Neuronal stem cell (in vitro differentiated cells): ENCODE measurements around the gene CNOT6.
"Not testable (repeated sequence)": the region's sequence is repeated elsewhere in the genome, so short reads cannot be mapped to it uniquely, and the experiment has no call there.

Experiments
- DNase-seq: peaks from one replicate; pipeline ENCODE4 v3.0.0-alpha.2; 2013; ENCODE audit warnings: low spot score
- H2AFZ ChIP-seq: one replicate; pipeline ENCODE4 v1.6.1; 2013; ENCODE audit warnings: mild to moderate bottlenecking, low read length, inconsistent platforms
- H2AK5ac ChIP-seq: 2 replicates; pipeline ENCODE4 v1.6.1; 2013; ENCODE audit warnings: low read depth, mild to moderate bottlenecking, inconsistent platforms, low read length, moderate library complexity, mixed read lengths
- H2BK120ac ChIP-seq: 2 replicates; pipeline ENCODE4 v1.6.1; 2013; ENCODE audit warnings: low read depth, mild to moderate bottlenecking, inconsistent platforms, low read length, moderate library complexity, mixed read lengths
- H2BK12ac ChIP-seq: one replicate; pipeline ENCODE4 v1.6.1; 2013; ENCODE audit warnings: low read length, inconsistent platforms
- H2BK15ac ChIP-seq: 2 replicates; pipeline ENCODE4 v1.6.1; 2013; ENCODE audit warnings: mild to moderate bottlenecking, low read length, inconsistent platforms, mixed read lengths
- H2BK5ac ChIP-seq: one replicate; pipeline ENCODE4 v1.6.1; 2013; ENCODE audit warnings: inconsistent platforms, mild to moderate bottlenecking, low read length, moderate library complexity
- H3K14ac ChIP-seq: one replicate; pipeline ENCODE4 v1.6.1; 2013; ENCODE audit warnings: low read length, inconsistent platforms
- H3K18ac ChIP-seq: 2 replicates; pipeline ENCODE4 v1.6.1; 2013; ENCODE audit warnings: low read length, inconsistent platforms
- H3K23ac ChIP-seq: 2 replicates; pipeline ENCODE4 v1.6.1; 2013; ENCODE audit warnings: low read depth, mild to moderate bottlenecking, mixed read lengths, low read length, inconsistent platforms; ENCODE audit not compliant: poor library complexity
- H3K27ac ChIP-seq: replicated peaks from 3 replicates; pipeline ENCODE4 v1.5.1; 2013; ENCODE audit warnings: low read length, inconsistent platforms
- H3K27me3 ChIP-seq, 3 experiments: 2 replicates each; pipeline ENCODE4 v1.6.1; 2013; ENCODE audit warnings: low read length in 3 of 3, mild to moderate bottlenecking in 2 of 3, inconsistent platforms in 1 of 3, low read depth in 1 of 3, mixed read lengths in 1 of 3, moderate library complexity in 1 of 3; ENCODE audit not compliant: control insufficient read depth in 3 of 3, insufficient read depth in 3 of 3
- H3K36me3 ChIP-seq, 2 donors: replicated peaks in 1 of 2; 2 replicates each; pipeline ENCODE4 v1.6.1; 2013; ENCODE audit warnings: low read length in 2 of 2; ENCODE audit not compliant: control insufficient read depth in 2 of 2, insufficient read depth in 2 of 2
- H3K4ac ChIP-seq: 2 replicates; pipeline ENCODE4 v1.6.1; 2013; ENCODE audit warnings: inconsistent platforms, mild to moderate bottlenecking, low read length, moderate library complexity
- H3K4me1 ChIP-seq, 2 donors: 1 replicate in 1 of 2; 2 replicates in 1 of 2; pipeline ENCODE4 v1.6.1; 2013; ENCODE audit warnings: low read length in 2 of 2, low read depth in 1 of 2; ENCODE audit not compliant: control insufficient read depth in 2 of 2, insufficient read depth in 1 of 2
- H3K4me2 ChIP-seq: one replicate; pipeline ENCODE4 v1.6.1; 2013; ENCODE audit warnings: mild to moderate bottlenecking, low read length, inconsistent platforms; ENCODE audit not compliant: insufficient read depth, poor library complexity, severe bottlenecking
- H3K4me3 ChIP-seq, 2 donors: 2 replicates each; pipeline ENCODE4 v1.5.1; 2013; ENCODE audit warnings: low read length in 2 of 2, mild to moderate bottlenecking in 2 of 2, inconsistent platforms in 1 of 2, moderate library complexity in 1 of 2
- H3K79me1 ChIP-seq: one replicate; pipeline ENCODE4 v1.6.1; 2013; ENCODE audit warnings: low read depth, mild to moderate bottlenecking, inconsistent platforms, low read length, moderate library complexity
- H3K9ac ChIP-seq: one replicate; pipeline ENCODE4 v1.6.1; 2013; ENCODE audit warnings: mild to moderate bottlenecking, low read depth, low read length, inconsistent platforms; ENCODE audit not compliant: poor library complexity
- H3K9me3 ChIP-seq, 2 donors: replicated peaks in 1 of 2; 2 replicates each; pipeline versions ENCODE3 to v1.6.1; 2013; ENCODE audit warnings: low read length in 2 of 2, mild to moderate bottlenecking in 2 of 2, inconsistent platforms in 1 of 2, low read depth in 1 of 2, mixed read lengths in 1 of 2, moderate library complexity in 1 of 2; ENCODE audit not compliant: control insufficient read depth in 2 of 2, insufficient read depth in 1 of 2
- H4K8ac ChIP-seq: one replicate; pipeline ENCODE4 v1.6.1; 2013; ENCODE audit warnings: low read depth, mild to moderate bottlenecking, inconsistent platforms, low read length, moderate library complexity
- H4K91ac ChIP-seq: one replicate; pipeline ENCODE4 v1.6.1; 2013; ENCODE audit warnings: low read length, low read depth, mild to moderate bottlenecking, inconsistent platforms; ENCODE audit not compliant: poor library complexity
- WGBS, 2 donors: extraction: QIAGEN DNeasy Blood & Tissue Kit; methylation state at CpG; one replicate each; pipeline ENCODE4 v1.1.7; 2013; ENCODE audit warnings: missing lambda C conversion rate in 2 of 2, mixed read lengths in 1 of 2; ENCODE audit not compliant: insufficient read length in 2 of 2, insufficient replicate concordance in 1 of 2; ENCODE audit errors: extremely low coverage in 2 of 2; 5-methylcytosine and 5-hydroxymethylcytosine counted together

CNOT6 gene

DNA sequence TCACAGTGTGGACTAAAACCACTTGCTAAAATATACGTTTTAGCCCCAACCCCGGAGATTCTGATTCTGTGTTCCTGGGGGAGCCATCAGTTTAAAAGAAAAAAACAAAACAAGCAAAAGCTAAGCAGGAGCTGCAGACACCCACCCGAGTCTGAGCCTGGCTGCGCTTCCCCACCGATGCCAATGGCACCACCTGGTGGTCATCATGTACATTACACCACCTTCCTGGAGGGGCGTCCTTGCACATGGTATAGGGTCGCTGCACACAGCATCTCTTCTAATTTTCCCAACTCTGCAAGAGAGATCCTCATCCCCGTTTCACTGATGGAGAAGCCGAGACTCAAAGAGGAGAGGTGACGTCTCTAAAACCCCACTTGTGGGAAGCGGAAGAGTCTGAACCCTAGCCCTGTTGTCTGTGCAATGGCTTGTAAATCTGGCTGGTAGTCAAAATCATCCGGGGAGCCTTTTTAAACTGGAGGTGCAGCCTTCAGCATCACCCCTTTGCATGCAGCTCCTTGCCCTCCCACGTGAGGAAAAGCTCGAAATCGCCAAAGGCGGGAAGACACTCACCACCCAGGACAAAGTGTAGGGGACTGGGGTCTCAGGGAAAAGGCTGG is 23.1 kb upstream of the CNOT6 start:
- H4K8ac ChIP-seq: no peak overlapping the region
- no peak overlapping the region for H3K9ac ChIP-seq
- H3K27ac ChIP-seq: no peak overlapping the region
- no peaks in the 10 kb centered on the region for H3K36me3 ChIP-seq
- H3K4me2 ChIP-seq: no peak overlapping the region
- no peak overlapping the region for H2BK15ac ChIP-seq
- no CpG with 5 or more reads among the region's 16 CpGs for WGBS, 2 donors
- H2AFZ ChIP-seq: peak overlapping the region; percentile 5
- no peak overlapping the region for H2AK5ac ChIP-seq
- H2BK12ac ChIP-seq: no peak overlapping the region
- no peak overlapping the region for H4K91ac ChIP-seq
- no peak overlapping the region for H2BK120ac ChIP-seq
- no peaks in the 10 kb centered on the region for H3K4me1 ChIP-seq
- H3K18ac ChIP-seq: no peak overlapping the region
- no peaks in the 10 kb centered on the region for H3K79me1 ChIP-seq
- H3K27me3 ChIP-seq: peaks cover 0 to 23% (median 0%) of the 10 kb centered on the region in 3 experiments
- peak; percentile 70 for DNase-seq
- no peak overlapping the region for H3K4ac ChIP-seq
- no peak overlapping the region for H3K4me3 ChIP-seq
- H3K14ac ChIP-seq: no peak overlapping the region
- no peak overlapping the region for H2BK5ac ChIP-seq
- no peak overlapping the region for H3K23ac ChIP-seq
- H3K9me3 ChIP-seq: no peaks in the 10 kb centered on the region

DNA sequence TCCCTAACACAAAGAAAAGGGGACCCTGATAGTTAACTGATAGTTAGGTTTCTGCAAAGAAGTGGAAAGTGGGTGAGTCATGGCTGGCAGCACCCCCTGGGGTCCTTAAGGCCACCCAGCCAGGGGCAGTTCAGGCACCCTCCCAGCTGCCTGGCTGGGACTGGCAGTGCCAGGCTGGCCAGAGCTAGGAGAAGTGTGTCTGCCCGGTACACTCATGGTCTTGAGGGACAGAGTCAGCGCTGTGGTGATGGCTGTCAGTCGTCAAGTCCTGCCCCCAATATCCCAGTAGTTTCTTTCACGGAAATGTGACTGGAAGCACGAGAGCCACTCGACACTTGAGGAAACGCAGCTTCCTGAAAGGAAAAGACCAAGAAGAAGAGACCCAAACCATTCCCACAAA is 22.3 kb upstream of the CNOT6 start:
- Histone ChIP-seq H2BK15ac (no peak overlapping the region), H2BK120ac (no peak overlapping the region), H3K79me1 (no peaks in the 10 kb centered on the region), H3K18ac (no peak overlapping the region), H3K4me3 (no peak overlapping the region), H3K36me3 (no peaks in the 10 kb centered on the region), H2BK5ac (no peak overlapping the region), H3K27ac (no peak overlapping the region), H3K14ac (no peak overlapping the region), H3K4me1 (no peaks in the 10 kb centered on the region), H3K9me3 (no peaks in the 10 kb centered on the region), H2AK5ac (no peak overlapping the region), H3K27me3 (peaks cover 0 to 23% (median 0%) of the 10 kb centered on the region in 3 experiments), H3K9ac (no peak overlapping the region), H3K23ac (no peak overlapping the region), H4K91ac (no peak overlapping the region), H2BK12ac (no peak overlapping the region), H2AFZ (no peak overlapping the region), H3K4ac (no peak overlapping the region), H4K8ac (no peak overlapping the region), H3K4me2 (no peak overlapping the region)
- no CpG with 5 or more reads among the region's 7 CpGs for WGBS, 2 donors
- DNase-seq: no peak

DNA sequence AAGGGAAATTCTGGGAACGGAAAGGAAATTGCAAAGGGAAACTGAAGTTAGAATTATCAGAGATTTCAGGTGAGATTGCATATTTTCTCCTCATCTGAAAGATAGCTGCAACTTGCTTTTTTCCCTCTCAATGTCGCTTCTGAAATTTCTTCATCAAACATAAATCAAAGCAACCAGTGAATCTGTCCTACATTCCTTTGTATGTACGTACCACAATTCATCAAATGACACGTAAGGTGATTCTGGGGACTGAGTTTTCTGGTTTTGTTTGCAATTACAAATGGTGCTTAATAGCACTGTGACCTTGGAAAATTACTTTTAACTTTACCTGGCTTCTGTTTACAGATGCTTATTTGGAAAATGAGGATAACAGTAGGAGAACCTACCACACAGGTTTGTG is 21.9 kb upstream of the CNOT6 start:
- H3K9me3 ChIP-seq: no peaks in the 10 kb centered on the region
- no CpG with 5 or more reads among the region's 4 CpGs for WGBS, 2 donors
- no peak overlapping the region for H3K4ac ChIP-seq
- no peak overlapping the region for H3K27ac ChIP-seq
- H3K4me3 ChIP-seq: no peak overlapping the region
- no peak overlapping the region for H2AFZ ChIP-seq
- H3K18ac ChIP-seq: no peak overlapping the region
- no peaks in the 10 kb centered on the region for H3K36me3 ChIP-seq
- no peak overlapping the region for H3K14ac ChIP-seq
- H2AK5ac ChIP-seq: no peak overlapping the region
- DNase-seq: no peak
- no peak overlapping the region for H2BK120ac ChIP-seq
- H3K23ac ChIP-seq: no peak overlapping the region
- H3K79me1 ChIP-seq: no peaks in the 10 kb centered on the region
- no peak overlapping the region for H2BK12ac ChIP-seq
- no peak overlapping the region for H4K8ac ChIP-seq
- H3K9ac ChIP-seq: no peak overlapping the region
- no peak overlapping the region for H3K4me2 ChIP-seq
- H3K4me1 ChIP-seq: no peaks in the 10 kb centered on the region
- H2BK15ac ChIP-seq: no peak overlapping the region
- no peak overlapping the region for H2BK5ac ChIP-seq
- H3K27me3 ChIP-seq: peaks cover 0 to 23% (median 0%) of the 10 kb centered on the region in 3 experiments
- H4K91ac ChIP-seq: no peak overlapping the region

DNA sequence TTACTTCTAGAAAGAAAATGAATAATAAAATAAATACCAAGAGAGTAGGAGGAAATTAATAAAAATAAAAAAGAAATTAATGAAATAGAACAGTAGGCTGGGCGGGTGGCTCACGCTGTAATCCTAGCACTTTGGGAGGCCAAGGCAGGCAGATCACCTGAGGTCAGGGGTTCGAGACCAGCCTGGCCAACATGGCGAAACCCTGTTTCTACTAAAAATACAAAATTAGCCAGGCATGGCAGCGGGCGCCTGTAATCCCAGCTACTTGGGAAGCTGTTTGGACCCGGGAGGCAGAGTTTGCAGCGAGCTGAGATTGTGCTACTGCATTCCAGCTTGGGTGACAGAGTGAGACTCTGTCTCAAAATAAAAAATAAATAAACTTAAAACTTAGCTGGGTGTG is 20.8 kb upstream of the CNOT6 start:
- H3K14ac ChIP-seq, H2AFZ ChIP-seq, H3K36me3 ChIP-seq, H3K18ac ChIP-seq, H4K91ac ChIP-seq, H2BK5ac ChIP-seq, H3K4me1 ChIP-seq, H3K4ac ChIP-seq, H3K9ac ChIP-seq, H3K23ac ChIP-seq, H3K4me3 ChIP-seq, H3K9me3 ChIP-seq, H4K8ac ChIP-seq, H3K79me1 ChIP-seq, H2BK15ac ChIP-seq, H3K27ac ChIP-seq, H2AK5ac ChIP-seq, H3K4me2 ChIP-seq, H2BK12ac ChIP-seq, H2BK120ac ChIP-seq, DNase-seq: not testable (repeated sequence)
- peaks cover 0 to 19% (median 0%) of the 10 kb centered on the region in 3 experiments for H3K27me3 ChIP-seq
- no CpG with 5 or more reads among the region's 8 CpGs for WGBS, 2 donors
